GM23338 (cell line): Measurements from ENCODE around the gene NLE1.
A peak's percentile ranks its signal among the peaks of the same experiment; 100 is the strongest.

ENCODE experiments used
- CREB1 ChIP-seq: fragments of 250-450 bp; sonication (Bioruptor Pico); IDR thresholded peaks from 2 replicates; pipeline ENCODE4 v1.5.0; 2020; ENCODE audit warnings: low read depth, mild to moderate bottlenecking, moderate library complexity
- CTCF ChIP-seq, 2 experiments: fragments of 200-600 bp in 1 of 2; sonication (generic) in 1 of 2; conservative IDR thresholded peaks; 2 replicates each; pipeline versions ENCODE4 v1.5.1 to v1.6.1; 2016 to 2017; ENCODE audit warnings: antibody characterized with exemption in 2 of 2, low read depth in 2 of 2, mild to moderate bottlenecking in 2 of 2, moderate library complexity in 1 of 2
- ETS1 ChIP-seq: IDR thresholded peaks from 2 replicates; pipeline ENCODE4 v1.6.1; 2016; ENCODE audit warnings: antibody characterized with exemption
- EZH2 ChIP-seq: fragments of 200-600 bp; sonication (generic); IDR thresholded peaks from one replicate; pipeline ENCODE4 v1.8.0; 2017; ENCODE audit warnings: antibody characterized with exemption, mild to moderate bottlenecking, low read depth; ENCODE audit not compliant: unreplicated experiment
- EZH2phosphoT487 ChIP-seq: fragments of 200-600 bp; sonication (generic); IDR thresholded peaks from one replicate; pipeline ENCODE4 v1.8.1; 2018; ENCODE audit warnings: antibody characterized with exemption; ENCODE audit not compliant: unreplicated experiment
- JUNB ChIP-seq: IDR thresholded peaks from one replicate; pipeline ENCODE4 v1.6.1; 2016; ENCODE audit warnings: antibody characterized with exemption; ENCODE audit not compliant: unreplicated experiment
- NANOG ChIP-seq: IDR thresholded peaks from 2 replicates; pipeline ENCODE4 v1.6.1; 2016; ENCODE audit warnings: antibody characterized with exemption, borderline replicate concordance
- POLR2AphosphoS5 ChIP-seq: IDR thresholded peaks from 2 replicates; pipeline ENCODE4 v1.6.1; 2016; ENCODE audit warnings: antibody characterized with exemption, low read depth
- REST ChIP-seq: IDR thresholded peaks from one replicate; pipeline ENCODE4 v1.6.1; 2018; ENCODE audit warnings: antibody characterized with exemption; ENCODE audit not compliant: unreplicated experiment
- STAT1 ChIP-seq: IDR thresholded peaks from one replicate; pipeline ENCODE4 v1.6.1; 2016; ENCODE audit warnings: antibody characterized with exemption; ENCODE audit not compliant: unreplicated experiment
- ZNF114 ChIP-seq: fragments of 250-450 bp; sonication (Bioruptor Pico); IDR thresholded peaks from 2 replicates; pipeline ENCODE4 v1.5.0; 2020; ENCODE audit warnings: mild to moderate bottlenecking, moderate library complexity
- ZNF331 ChIP-seq: fragments of 250-450 bp; sonication (Bioruptor Pico); IDR thresholded peaks from 2 replicates; pipeline ENCODE4 v1.5.0; 2020; ENCODE audit warnings: low read depth, mild to moderate bottlenecking, moderate library complexity

- no peak for TF ChIP-seq POLR2AphosphoS5
- TF ChIP-seq CTCF (conservative IDR thresholded peaks at IDR 0.05; ENCODE audit: low read depth in 2 of 2): peak; percentile 58 to 79
- TF ChIP-seq ZNF114 (CRISPR knock-in tag): no peak
- no peak for TF ChIP-seq ZNF331 (CRISPR knock-in tag)
- no peak for TF ChIP-seq EZH2
- TF ChIP-seq EZH2phosphoT487: no peak
- no peak; the same call in 1 of the 2 replicates for TF ChIP-seq ETS1
- no peak for TF ChIP-seq CREB1 (CRISPR knock-in tag)
- no peak for TF ChIP-seq REST
- no peak for TF ChIP-seq JUNB
- no peak for TF ChIP-seq STAT1
- TF ChIP-seq NANOG: no peak
Observed at GRCh38 chr17:35088881-35089585, 53.1 kb downstream of the NLE1 start.
